Measurements from ENCODE around the gene AQP4. TPM values are rescaled to one million over a fixed set of nuclear protein-coding genes. Genes with fewer than 3 reads are reported as not detected.

Gene AQP4
- total and polyA plus RNA-seq, 2 donors (not counting 1 experiment from before 2014, with no cell fraction given): not detected

DNA sequence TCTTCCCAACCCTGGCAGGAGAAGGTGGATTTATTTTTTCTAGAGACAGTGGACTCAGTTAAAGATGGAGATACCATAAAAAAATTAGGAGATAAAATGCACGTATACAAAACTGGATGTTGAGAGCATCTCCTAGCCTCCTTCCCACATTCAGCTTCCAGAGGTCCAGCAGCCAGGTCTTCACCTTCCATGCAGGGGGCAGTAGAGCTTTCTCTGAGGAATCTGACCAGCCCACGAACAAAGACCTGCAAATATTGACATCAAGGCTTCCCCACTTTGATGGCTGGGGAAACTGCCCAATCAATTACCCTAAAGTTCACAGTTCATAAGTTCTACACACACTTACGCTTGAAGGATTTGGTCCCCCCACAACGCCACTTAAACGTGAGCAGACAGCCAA lies 24.5 kb downstream of the AQP4 start:
- TF ChIP-seq EZH2 (IDR thresholded peaks at IDR 0.05; ENCODE audit: low read length, missing control alignments): no peak
- TF ChIP-seq, protein P1, sequence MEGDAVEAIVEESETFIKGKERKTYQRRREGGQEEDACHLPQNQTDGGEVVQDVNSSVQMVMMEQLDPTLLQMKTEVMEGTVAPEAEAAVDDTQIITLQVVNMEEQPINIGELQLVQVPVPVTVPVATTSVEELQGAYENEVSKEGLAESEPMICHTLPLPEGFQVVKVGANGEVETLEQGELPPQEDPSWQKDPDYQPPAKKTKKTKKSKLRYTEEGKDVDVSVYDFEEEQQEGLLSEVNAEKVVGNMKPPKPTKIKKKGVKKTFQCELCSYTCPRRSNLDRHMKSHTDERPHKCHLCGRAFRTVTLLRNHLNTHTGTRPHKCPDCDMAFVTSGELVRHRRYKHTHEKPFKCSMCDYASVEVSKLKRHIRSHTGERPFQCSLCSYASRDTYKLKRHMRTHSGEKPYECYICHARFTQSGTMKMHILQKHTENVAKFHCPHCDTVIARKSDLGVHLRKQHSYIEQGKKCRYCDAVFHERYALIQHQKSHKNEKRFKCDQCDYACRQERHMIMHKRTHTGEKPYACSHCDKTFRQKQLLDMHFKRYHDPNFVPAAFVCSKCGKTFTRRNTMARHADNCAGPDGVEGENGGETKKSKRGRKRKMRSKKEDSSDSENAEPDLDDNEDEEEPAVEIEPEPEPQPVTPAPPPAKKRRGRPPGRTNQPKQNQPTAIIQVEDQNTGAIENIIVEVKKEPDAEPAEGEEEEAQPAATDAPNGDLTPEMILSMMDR (conservative IDR thresholded peaks at IDR 0.05 in 1 of 2, IDR thresholded peaks at IDR 0.05 in 1 of 2; ENCODE audit: low read depth in 1 of 2, low read length in 2 of 2): no peak
- no peaks in the 10 kb centered on the region for H3K36me3 ChIP-seq (ENCODE audit: control insufficient read depth, insufficient read depth, low read length)
- no peak overlapping the region for H3K27ac ChIP-seq (ENCODE audit: insufficient read depth, low read length)
- H4K20me1 ChIP-seq (ENCODE audit: control insufficient read depth, extremely low read depth, insufficient read depth, low read length): no peaks in the 10 kb centered on the region
- H3K4me1 ChIP-seq (ENCODE audit: control insufficient read depth, extremely low read depth, insufficient read depth, low read length): no peaks in the 10 kb centered on the region
- H2AFZ ChIP-seq (ENCODE audit: low read length): no peak overlapping the region
- no peaks in the 10 kb centered on the region for H3K9me3 ChIP-seq (ENCODE audit: control insufficient read depth, insufficient read depth, low read depth, low read length)
- H3K4me3 ChIP-seq (replicated peaks in 1 of 4; ENCODE audit: control extremely low read depth in 1 of 4, insufficient read depth in 1 of 4, low read depth in 3 of 4, low read length in 4 of 4): no peak overlapping the region
- DNase-seq (ENCODE audit: low read depth in 2 of 2): no peak
- H3K79me2 ChIP-seq (ENCODE audit: control insufficient read depth, insufficient read depth, low read length): no peaks in the 10 kb centered on the region
- H3K4me2 ChIP-seq (ENCODE audit: extremely low read depth, insufficient read depth, low read length): no peak overlapping the region
- H3K27me3 ChIP-seq (ENCODE audit: control insufficient read depth, insufficient read depth, low read length): no peaks in the 10 kb centered on the region
- no peak overlapping the region for H3K9ac ChIP-seq (ENCODE audit: insufficient read depth, low read length)

DNA sequence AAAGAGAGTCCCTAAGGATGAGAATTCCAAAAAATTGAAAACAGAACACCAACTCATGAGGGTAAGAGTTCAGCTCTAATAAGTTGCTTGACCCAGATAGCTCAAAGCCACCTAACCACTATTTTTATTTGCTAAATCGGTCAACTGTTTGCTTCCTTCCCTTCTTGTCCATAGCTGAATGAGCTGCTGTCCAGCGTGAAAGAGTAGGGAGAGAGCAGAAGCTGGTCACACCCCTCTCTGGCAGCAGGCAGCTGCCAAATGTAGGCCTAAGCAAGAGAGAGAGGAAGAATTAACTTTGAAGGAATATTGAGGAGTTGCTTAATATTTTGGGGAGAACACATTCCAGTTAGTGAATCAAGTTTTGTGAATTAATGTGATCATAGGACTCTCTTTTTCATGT lies 25.9 kb downstream of the AQP4 start:
- H3K9me3 ChIP-seq (ENCODE audit: control insufficient read depth, insufficient read depth, low read depth, low read length): no peaks in the 10 kb centered on the region
- TF ChIP-seq EZH2 (IDR thresholded peaks at IDR 0.05; ENCODE audit: low read length, missing control alignments): no peak
- TF ChIP-seq, protein P1 (conservative IDR thresholded peaks at IDR 0.05 in 1 of 2, IDR thresholded peaks at IDR 0.05 in 1 of 2; ENCODE audit: low read depth in 1 of 2, low read length in 2 of 2): no peak
- no peaks in the 10 kb centered on the region for H3K79me2 ChIP-seq (ENCODE audit: control insufficient read depth, insufficient read depth, low read length)
- no peaks in the 10 kb centered on the region for H3K36me3 ChIP-seq (ENCODE audit: control insufficient read depth, insufficient read depth, low read length)
- H3K27ac ChIP-seq (ENCODE audit: insufficient read depth, low read length): no peak overlapping the region
- H4K20me1 ChIP-seq (ENCODE audit: control insufficient read depth, extremely low read depth, insufficient read depth, low read length): no peaks in the 10 kb centered on the region
- no peaks in the 10 kb centered on the region for H3K27me3 ChIP-seq (ENCODE audit: control insufficient read depth, insufficient read depth, low read length)
- no peak overlapping the region for H2AFZ ChIP-seq (ENCODE audit: low read length)
- no peaks in the 10 kb centered on the region for H3K4me1 ChIP-seq (ENCODE audit: control insufficient read depth, extremely low read depth, insufficient read depth, low read length)
- DNase-seq (ENCODE audit: low read depth in 2 of 2): no peak
- no peak overlapping the region for H3K9ac ChIP-seq (ENCODE audit: insufficient read depth, low read length)
- H3K4me2 ChIP-seq (ENCODE audit: extremely low read depth, insufficient read depth, low read length): no peak overlapping the region
- no peak overlapping the region for H3K4me3 ChIP-seq (replicated peaks in 1 of 4; ENCODE audit: control extremely low read depth in 1 of 4, insufficient read depth in 1 of 4, low read depth in 3 of 4, low read length in 4 of 4)

- H3K79me2 ChIP-seq (ENCODE audit: control insufficient read depth, insufficient read depth, low read length): no peaks in the 10 kb centered on the region
- H2AFZ ChIP-seq (ENCODE audit: low read length): no peak overlapping the region
- H3K9me3 ChIP-seq (ENCODE audit: control insufficient read depth, insufficient read depth, low read depth, low read length): no peaks in the 10 kb centered on the region
- no peak overlapping the region for H3K27ac ChIP-seq (ENCODE audit: insufficient read depth, low read length)
- TF ChIP-seq, protein P1 (conservative IDR thresholded peaks at IDR 0.05 in 1 of 2, IDR thresholded peaks at IDR 0.05 in 1 of 2; ENCODE audit: low read depth in 1 of 2, low read length in 2 of 2): no peak
- TF ChIP-seq EZH2 (IDR thresholded peaks at IDR 0.05; ENCODE audit: low read length, missing control alignments): no peak
- no peak for DNase-seq (ENCODE audit: low read depth in 2 of 2)
- H3K4me1 ChIP-seq (ENCODE audit: control insufficient read depth, extremely low read depth, insufficient read depth, low read length): no peaks in the 10 kb centered on the region
- no peaks in the 10 kb centered on the region for H3K27me3 ChIP-seq (ENCODE audit: control insufficient read depth, insufficient read depth, low read length)
- no peaks in the 10 kb centered on the region for H3K36me3 ChIP-seq (ENCODE audit: control insufficient read depth, insufficient read depth, low read length)
- no peak overlapping the region for H3K4me3 ChIP-seq (replicated peaks in 1 of 4; ENCODE audit: control extremely low read depth in 1 of 4, insufficient read depth in 1 of 4, low read depth in 3 of 4, low read length in 4 of 4)
- no peaks in the 10 kb centered on the region for H4K20me1 ChIP-seq (ENCODE audit: control insufficient read depth, extremely low read depth, insufficient read depth, low read length)
- H3K9ac ChIP-seq (ENCODE audit: insufficient read depth, low read length): no peak overlapping the region
- H3K4me2 ChIP-seq (ENCODE audit: extremely low read depth, insufficient read depth, low read length): no peak overlapping the region
Measured at GRCh38 chr18:26832302-26832701, 33.2 kb downstream of the AQP4 start.

All from fibroblast of lung (primary cell).